ENCODE data around the gene TIGD1. TPM values are rescaled to one million over a fixed set of nuclear protein-coding genes. Genes with fewer than 3 reads are reported as not detected.
A peak's percentile ranks its signal among the peaks of the same experiment; 100 is the strongest.

TIGD1 gene
- 1 to 10 TPM; 1.2 to 7.1 (median 3.2) TPM for total RNA-seq

GRCh38 chr2:232550354-232551249 is at the start of gene TIGD1, which contains the start of gene EIF4E2:
TIGD1 (minus strand) TSS chr2:232550557; CDS start chr2:232549882, 675 bp downstream.
EIF4E2 (plus strand) TSS chr2:232550689; CDS start chr2:232550725, 36 bp downstream.
- WGBS, 2 donors = 0% methylated on average over 14 to 18 of the region's 81 CpGs

GRCh38 chr2:232598293-232598692 is 47.9 kb upstream of the TIGD1 start:
- H3K36me3 ChIP-seq = no peaks in the 10 kb centered on the region
- WGBS, 2 donors = 46 to 75% methylated on average over 2 to 3 of the region's 4 CpGs
- no peaks in the 10 kb centered on the region for H3K27me3 ChIP-seq
- TF ChIP-seq, protein P1, sequence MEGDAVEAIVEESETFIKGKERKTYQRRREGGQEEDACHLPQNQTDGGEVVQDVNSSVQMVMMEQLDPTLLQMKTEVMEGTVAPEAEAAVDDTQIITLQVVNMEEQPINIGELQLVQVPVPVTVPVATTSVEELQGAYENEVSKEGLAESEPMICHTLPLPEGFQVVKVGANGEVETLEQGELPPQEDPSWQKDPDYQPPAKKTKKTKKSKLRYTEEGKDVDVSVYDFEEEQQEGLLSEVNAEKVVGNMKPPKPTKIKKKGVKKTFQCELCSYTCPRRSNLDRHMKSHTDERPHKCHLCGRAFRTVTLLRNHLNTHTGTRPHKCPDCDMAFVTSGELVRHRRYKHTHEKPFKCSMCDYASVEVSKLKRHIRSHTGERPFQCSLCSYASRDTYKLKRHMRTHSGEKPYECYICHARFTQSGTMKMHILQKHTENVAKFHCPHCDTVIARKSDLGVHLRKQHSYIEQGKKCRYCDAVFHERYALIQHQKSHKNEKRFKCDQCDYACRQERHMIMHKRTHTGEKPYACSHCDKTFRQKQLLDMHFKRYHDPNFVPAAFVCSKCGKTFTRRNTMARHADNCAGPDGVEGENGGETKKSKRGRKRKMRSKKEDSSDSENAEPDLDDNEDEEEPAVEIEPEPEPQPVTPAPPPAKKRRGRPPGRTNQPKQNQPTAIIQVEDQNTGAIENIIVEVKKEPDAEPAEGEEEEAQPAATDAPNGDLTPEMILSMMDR (IDR thresholded peaks at IDR 0.05) = no peak
- no peak for TF ChIP-seq POLR2A (IDR thresholded peaks at IDR 0.05)
- peaks cover 0 to 3% (median 2%) of the 10 kb centered on the region in 3 donors for H3K4me1 ChIP-seq
- H3K27ac ChIP-seq = no peak overlapping the region
- H3K9me3 ChIP-seq = no peaks in the 10 kb centered on the region
- intact Hi-C loops (cut with DNase I) = no loop called here
- H3K4me3 ChIP-seq = no peak overlapping the region
- no peak for DNase-seq

More at GRCh38 chr2:232550354-232551249, at the start of gene TIGD1, which contains the start of gene EIF4E2:
- Histone ChIP-seq H3K4me1 (peaks cover 8 to 43% (median 20%) of the 10 kb centered on the region in 3 donors), H3K27ac (peak within 1 kb of the TSS; percentile 98 to 99 (median 99)), H3K27me3 (no peaks in the 10 kb centered on the region), H3K9me3 (no peaks in the 10 kb centered on the region), H3K36me3 (peaks cover 0 to 37% (median 0%) of the 10 kb centered on the region in 3 donors), H3K4me3 (peak within 1 kb of the TSS; percentile 83 to 97 (median 90))
- DNase-seq = peak; percentile 77
- TF ChIP-seq, protein P1 (IDR thresholded peaks at IDR 0.05) = peak; percentile 18 to 61 (median 46)
- peak in 2 of 4 donors; percentile 74 to 82 for TF ChIP-seq POLR2A (IDR thresholded peaks at IDR 0.05)
- intact Hi-C loops (cut with DNase I) = no loop called here

DNA sequence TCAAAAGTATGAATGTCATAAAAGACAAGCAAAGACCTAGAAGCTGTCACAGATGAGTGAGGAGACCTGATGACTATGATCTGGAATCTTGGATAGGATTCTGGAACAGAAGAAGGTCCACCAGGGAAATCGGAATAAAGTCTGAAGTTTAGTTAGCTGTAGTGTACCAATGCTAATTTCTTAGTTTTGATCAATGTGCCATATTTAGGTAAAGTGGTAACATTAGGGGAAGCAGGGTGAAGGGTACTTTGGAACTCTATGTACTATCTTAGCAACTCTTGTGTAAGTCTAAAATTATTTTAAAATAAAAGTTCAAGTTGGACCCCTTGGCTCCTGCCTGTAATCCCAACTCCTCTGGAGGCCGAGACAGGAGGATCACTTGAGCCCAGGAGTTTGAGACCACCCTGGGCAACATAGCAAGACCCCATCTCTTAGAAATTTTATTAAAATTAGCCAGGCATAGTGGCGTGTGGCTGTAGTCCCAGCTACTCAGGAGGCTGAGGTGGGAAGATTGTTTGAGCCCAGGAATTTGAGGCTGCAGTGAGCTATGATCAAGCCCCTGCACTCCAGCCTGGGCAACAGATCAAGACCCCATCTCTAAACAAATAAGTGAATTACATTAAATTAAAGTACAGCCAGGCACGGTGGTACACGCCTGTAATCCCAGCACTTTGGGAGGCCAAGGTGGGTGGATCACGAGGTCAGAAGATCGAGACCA is 47.2 kb upstream of the TIGD1 start:
- Histone ChIP-seq H3K27me3 (no peaks in the 10 kb centered on the region), H3K4me3 (no peak overlapping the region), H3K9me3 (no peaks in the 10 kb centered on the region), H3K36me3 (no peaks in the 10 kb centered on the region), H3K27ac (no peak overlapping the region), H3K4me1 (peaks cover 0 to 11% (median 10%) of the 10 kb centered on the region in 3 donors)
- TF ChIP-seq, protein P1 (IDR thresholded peaks at IDR 0.05) = no peak
- TF ChIP-seq POLR2A (IDR thresholded peaks at IDR 0.05) = no peak
- 87 to 91% methylated on average over 7 of the region's 7 CpGs for WGBS, 2 donors
- intact Hi-C loops (cut with DNase I) = no loop called here
- DNase-seq = no peak

- intact Hi-C loops (cut with DNase I) = no loop called here
- WGBS, 2 donors = 74 to 96% methylated on average over 3 to 6 of the region's 7 CpGs
- no peak for TF ChIP-seq POLR2A (IDR thresholded peaks at IDR 0.05)
- DNase-seq = no peak
- Histone ChIP-seq H3K36me3 (no peaks in the 10 kb centered on the region), H3K4me3 (no peak overlapping the region), H3K9me3 (no peaks in the 10 kb centered on the region), H3K27me3 (no peaks in the 10 kb centered on the region), H3K4me1 (peaks cover 0 to 31% (median 26%) of the 10 kb centered on the region in 3 donors), H3K27ac (no peak overlapping the region)
Measured at GRCh38 chr2:232593982-232594381, 43.6 kb upstream of the TIGD1 start.

DNA sequence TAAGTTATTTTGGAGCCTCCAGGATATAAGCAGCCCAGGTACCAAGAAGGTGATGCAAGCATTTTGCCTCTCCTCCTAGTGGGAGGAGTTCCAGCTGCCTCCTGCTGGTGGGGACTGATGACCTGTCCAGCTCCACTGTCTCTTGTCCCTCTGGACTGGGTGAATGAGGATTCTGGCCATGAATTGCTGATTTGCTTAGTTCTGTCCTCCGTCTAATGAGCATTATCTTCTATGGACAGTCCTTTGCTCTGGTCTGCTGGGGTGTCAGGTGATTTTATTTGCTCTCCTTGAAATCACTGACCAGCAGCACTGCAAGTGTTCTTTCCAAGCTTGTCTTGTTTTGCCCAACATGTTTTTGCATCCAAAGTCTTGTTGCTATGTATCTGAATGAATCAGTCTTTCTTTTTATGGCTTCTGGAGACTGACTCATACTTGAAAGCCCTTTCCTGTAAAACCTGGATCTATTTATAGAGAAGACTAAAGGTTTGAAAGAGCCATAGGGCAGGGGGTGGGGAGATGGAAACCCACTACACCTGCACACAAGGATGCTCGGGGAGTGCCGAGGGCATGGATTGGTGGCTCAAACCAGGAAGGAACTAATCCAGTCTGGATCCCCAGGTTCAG is 42.5 kb upstream of the TIGD1 start:
- Histone ChIP-seq H3K27ac (peak overlapping the region; percentile 39 to 56 (median 47)), H3K4me3 (no peak overlapping the region), H3K9me3 (no peaks in the 10 kb centered on the region), H3K27me3 (no peaks in the 10 kb centered on the region), H3K4me1 (peaks cover 1 to 42% (median 35%) of the 10 kb centered on the region in 3 donors), H3K36me3 (no peaks in the 10 kb centered on the region)
- DNase-seq = no peak
- TF ChIP-seq POLR2A (IDR thresholded peaks at IDR 0.05) = no peak
- TF ChIP-seq, protein P1 (IDR thresholded peaks at IDR 0.05) = peak in 1 of 6 experiments; percentile 30
- WGBS, 2 donors = 39 to 55% methylated on average over 3 of the region's 3 CpGs
- intact Hi-C loops (cut with DNase I) = no loop called here

Data from esophagus squamous epithelium (tissue), 5 donors.